HG03025 (cell line): ENCODE data around the gene SLFN12L.
"Not testable (repeated sequence)": the region's sequence is repeated elsewhere in the genome, so short reads cannot be mapped to it uniquely, and the experiment has no call there.

Experiments used
- ATAC-seq: cut with Tn5 transposase; IDR thresholded peaks from one replicate; pipeline ENCODE4 v1.9.1; 2021; ENCODE audit warnings: mild to moderate bottlenecking, moderate library complexity; ENCODE audit not compliant: unreplicated experiment, low FRiP score

The SLFN12L gene

DNA sequence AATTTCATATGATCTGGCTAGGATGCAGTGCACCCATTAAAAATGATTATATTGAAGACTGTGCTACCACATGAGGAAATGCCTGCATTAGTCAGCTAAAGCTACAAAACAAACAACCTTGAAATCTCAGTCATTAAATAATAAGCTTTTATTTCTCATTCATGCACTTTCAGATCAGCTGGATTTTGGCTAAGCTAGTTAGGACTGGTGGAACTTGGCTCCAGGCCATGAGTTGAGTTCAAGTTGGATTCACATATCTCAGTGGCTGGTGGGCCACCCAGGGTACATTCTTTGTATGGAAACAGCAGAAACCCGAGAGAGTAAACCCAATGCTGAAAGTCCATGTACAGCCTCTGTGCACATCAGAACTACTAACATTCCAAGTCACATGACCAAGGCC lies 6.4 kb upstream of the SLFN12L start:
- no peak for ATAC-seq

DNA sequence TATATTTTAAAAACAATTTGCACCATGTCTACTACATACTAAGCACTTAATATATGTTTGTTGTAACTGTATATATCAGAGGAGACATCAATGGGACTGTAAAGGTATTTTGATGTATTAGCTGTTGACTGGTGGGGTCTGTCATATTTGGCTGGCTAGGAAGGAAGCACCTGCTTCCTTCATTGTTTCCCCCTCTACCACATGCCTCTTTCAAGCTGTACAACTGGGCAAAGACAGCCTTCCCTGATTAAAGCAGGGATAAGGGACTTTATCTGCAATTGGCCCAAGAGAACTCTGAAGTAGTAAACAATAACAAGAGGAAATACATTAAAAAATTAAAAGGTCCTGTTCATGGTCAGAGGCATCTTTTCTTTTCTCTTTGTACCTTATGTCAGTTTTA lies 5.5 kb upstream of the SLFN12L start:
- ATAC-seq: no peak

DNA sequence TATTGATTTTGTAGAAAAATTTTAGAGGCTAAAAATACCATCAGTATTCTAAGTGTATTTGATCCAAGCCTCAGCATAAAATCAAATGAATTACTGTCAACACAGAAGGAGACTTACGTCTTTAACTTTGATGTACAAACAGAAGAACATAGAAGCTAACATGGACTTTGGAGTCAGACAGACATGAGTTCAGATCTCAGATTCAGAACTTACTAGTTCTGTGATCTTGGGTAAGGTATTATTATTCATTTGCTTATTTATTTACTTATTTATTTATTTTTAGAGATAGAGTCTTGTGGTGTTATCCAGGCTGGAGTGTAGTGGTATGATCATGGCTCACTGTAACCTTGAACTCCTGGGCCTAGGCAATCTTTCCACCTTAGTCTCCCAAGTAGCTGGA lies 4.0 kb upstream of the SLFN12L start:
- no peak for ATAC-seq

DNA sequence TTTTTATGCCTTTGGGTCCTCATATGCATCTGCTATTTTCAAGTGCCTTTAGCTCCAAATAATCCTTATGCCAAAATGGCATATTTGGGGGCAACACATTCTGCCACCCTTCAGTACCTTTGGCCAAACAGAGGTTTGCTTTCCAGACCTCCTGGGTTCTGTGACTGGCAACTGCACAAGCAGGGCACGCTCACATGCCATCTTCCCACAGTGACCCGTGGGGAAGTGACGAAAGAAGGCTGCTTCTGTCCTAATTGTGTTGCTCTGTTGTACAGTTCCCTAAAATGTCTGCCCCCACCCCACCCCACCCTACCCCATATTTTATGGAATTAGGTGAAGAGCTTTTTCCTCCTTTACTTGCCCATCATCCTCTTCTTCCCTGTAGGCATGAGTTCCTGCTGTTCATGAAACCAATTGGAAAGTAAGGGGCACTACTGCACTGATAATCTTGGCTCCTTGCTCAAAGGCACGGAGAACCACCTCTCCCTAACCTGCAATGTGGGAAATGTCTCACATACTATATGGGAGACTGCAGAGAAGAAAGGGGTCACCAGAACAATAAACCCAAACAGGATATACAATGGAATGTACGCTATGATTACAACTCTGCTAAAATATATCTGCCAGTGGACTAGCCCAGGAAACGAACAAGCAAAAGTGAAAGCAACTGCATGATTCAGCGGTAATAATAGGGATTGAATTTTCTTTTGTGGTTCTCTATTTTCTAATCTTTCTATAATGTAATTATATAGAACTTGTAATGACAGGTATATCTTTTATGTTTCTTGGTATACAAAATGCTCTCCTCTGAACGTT lies 3.3 kb upstream of the SLFN12L start:
- no peak for ATAC-seq

DNA sequence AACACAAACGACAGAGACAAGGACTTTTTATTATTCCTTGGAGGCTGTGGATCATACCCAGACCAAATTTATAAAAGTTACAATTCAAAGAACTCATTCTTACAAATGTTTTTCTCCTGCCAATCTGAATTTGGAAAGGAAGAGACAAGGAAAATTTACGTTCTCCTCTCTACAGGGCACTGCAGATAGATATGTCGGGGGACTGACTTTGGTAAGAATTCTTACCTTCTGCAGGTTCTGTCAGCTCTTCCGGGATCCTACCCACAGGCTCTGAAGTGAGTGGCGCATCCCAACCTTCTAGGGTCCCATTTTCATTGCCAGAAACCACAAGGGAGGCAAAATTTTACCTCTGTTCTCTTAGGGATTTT lies 2.2 kb upstream of the SLFN12L start:
- ATAC-seq: no peak

DNA sequence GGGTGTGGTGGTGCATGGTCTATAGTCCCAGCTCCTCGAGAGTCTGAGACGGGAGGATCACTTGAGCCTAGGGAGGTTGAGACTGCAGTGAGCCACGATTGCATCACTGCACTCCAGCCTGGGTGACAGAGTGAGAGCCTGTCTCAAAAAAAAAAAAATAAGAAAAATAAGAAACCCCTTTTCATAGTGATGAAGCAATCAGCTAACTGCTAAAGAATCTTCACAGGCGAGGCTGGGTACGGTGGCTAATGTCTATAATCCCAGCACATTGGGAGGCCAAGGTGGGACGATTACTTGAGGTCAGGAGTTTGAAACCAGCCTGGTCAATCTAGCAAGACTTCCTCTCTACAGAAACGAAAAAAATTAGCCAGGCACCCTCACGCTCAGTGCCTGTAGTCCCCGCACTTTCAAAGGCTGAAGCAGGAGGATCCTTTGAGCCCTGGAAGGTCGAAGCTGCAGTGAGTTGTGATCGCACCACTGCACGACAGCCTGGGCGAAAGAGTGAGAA lies 760 bp downstream of the SLFN12L start:
- no peak for ATAC-seq

DNA sequence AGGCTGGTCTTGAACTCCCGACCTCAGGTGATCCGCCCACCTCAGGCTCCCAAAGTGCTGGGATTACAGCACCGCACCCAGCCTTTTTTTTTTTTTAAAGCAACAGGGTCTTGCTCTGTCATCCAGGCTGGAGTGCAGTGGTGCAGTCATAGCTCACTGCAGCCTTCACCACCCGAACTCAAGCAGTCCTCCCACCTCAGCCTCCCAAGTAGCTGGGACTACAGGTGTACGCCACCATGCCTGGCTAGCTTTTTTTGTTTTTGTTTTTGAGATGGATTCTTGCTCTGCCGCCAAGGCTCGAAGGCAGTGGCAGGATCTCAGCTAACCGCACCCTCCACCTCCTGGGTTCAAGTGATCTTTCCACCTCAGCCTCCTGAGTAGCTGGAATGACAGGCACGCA lies 2.1 kb downstream of the SLFN12L start:
- ATAC-seq: not testable (repeated sequence)

DNA sequence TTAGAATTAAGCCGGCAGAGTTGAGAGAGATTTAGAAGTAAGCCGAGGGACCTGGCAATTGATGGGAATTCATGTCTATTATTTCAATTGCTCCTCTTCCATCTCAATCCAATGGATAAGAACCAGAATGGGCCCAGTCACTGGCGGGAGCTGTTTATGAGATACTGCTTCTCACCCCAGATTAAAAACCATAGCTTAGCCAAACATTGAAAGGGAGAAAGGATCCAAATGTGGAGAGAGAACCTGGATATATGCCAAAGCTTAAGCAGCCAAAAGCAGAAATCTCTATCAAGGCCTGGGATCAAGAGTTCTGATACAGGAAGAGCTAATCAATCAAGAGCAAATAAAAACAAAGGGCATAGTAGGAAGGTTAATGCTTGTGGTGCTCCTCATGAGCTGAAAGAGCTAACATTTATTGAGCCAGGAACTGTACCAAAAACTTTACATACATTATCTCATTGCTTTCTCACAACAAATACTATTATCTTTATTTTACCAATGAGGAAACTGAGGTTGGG lies 2.8 kb downstream of the SLFN12L start:
- ATAC-seq: no peak

DNA sequence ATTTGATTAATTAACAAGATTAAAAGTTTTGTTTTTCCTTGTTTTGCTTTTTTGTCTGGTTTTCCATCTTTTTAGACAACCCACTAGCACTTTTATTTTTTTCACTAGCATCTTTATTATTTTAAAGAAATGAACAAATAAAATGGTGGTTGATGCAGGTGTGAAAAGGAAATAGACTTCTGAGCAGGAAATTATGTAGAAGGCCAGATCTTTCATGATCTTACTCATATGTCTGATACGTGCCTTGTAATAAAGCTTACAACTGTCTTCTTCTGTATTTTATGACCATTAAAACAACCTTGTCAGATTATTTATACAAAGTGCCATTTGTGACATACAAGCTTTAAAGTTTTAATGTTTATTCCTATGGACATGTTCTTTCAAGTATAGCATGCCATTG lies 6.3 kb downstream of the SLFN12L start:
- no peak for ATAC-seq

DNA sequence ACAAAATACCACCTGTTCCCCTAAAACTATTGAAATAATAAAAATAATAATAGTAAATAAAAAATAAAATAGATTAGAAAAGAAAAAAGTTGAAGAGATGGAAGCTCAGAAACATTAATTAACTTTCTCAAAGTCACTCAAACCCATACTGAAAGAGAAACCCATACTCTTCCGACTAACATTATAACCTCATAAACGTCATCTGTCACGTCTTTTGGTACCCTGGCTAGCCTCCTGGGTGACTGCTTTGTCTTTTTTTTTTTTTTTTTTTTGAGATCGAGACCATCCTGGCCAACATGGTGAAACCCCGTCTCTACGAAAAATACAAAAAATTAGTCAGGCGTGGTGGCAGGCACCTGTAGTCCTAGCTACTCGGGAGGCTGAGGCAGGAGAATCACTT lies 7.6 kb downstream of the SLFN12L start:
- no peak for ATAC-seq

DNA sequence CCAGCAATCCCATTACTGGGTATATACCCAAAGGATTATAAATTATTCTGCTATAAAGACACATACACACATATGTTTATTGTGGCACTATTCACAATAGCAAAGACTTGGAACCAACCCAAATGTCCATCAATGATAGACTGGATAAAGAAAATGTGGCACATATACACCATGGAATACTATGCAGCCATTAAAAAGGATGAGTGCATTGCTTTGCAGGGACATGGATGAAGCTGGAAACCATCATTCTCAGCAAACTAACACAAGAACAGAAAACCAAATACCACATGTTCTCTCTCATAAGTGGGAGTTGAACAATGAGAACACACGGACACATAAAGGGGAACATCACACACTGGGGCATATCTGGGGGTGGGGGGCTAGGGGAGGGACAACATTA lies 8.2 kb downstream of the SLFN12L start:
- not testable (repeated sequence) for ATAC-seq

DNA sequence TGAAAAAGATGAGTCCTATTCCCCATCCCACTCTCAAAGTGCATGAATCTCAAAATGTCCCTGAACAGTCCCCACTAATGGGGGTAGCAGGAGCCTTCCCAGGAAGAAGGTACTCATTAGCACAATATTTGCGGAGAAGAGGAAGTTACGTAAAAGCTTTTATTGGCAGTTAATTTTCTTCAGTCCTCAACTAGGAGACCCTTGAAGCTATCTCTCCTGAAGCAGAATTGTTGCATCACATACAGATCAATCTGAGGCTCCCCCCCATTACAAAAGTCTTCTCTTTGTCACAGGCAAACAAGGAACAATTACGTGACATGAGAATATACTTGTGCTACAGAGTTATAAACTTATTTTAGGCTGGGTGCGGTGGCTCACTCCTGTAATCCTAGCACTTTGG lies 14.2 kb downstream of the SLFN12L start:
- no peak for ATAC-seq

DNA sequence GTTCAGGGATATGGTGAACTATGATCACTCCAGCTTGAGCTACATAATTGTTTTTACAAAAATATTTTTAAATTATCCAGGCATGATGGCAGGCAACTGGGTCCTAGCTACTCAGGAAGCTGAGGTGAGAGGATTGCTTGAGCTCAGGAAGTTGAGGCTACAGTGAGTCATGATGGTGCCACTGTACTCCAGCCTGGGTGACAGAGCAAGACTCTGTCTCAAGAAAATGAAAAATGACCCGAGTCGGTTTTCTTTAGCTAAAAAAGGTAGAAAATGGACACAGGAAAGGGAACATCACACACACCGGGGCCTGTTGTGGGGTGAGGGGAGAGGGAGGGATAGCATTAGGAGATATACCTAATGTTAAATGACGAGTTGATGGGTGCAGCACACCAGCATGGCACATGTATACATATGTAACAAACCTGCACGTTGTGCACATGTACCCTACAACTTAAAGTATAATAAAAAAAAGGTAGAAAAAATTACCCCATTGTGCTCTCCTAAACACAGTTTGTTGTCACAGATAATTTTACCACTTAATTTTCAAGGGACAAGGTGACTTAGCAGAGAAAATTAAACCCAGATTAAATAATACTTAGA lies 15.7 kb downstream of the SLFN12L start:
- not testable (repeated sequence) for ATAC-seq

DNA sequence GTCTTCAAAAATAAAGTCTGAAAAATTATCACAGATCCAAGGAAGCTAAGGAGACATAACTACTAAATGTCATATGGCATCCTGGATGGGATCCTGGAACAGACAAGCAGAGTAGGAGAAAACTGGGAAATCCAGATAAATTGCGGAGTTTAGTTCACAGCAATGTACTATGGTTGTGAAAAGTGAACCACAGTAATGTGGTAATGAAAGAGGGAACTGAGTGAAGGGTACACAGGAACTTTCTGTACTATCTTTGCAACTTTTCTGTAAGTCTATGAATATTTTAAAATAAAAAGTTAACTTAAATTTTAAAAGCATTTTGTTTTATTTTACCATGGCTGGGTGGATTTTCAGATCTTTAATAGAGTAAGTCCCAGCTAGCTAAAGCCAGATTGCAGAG lies 16.3 kb downstream of the SLFN12L start:
- no peak for ATAC-seq

DNA sequence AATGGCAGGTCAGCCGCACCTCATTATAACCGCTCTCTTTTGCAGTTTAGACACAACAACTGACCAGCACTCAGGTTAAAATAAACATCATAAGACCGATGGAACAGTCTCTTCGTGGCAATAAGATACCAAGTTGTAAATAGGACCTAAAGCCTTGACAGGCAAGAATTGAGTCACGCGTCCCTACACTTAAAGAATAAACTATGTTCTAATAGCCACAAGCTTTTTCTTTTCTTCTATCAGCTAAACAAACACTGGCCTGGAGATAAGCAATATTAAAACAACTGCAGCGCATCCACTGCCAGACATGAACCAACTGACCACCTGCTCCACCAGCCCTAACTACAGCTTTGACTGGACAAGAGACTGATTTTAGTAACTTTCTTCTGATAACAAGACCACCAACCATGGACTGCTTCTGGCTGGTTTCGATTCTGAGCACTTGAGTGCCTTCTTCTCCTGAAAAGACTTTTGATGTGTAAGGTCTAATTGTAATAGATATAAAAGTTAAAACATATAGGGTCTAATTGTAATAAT lies 17.5 kb downstream of the SLFN12L start:
- ATAC-seq: no peak

DNA sequence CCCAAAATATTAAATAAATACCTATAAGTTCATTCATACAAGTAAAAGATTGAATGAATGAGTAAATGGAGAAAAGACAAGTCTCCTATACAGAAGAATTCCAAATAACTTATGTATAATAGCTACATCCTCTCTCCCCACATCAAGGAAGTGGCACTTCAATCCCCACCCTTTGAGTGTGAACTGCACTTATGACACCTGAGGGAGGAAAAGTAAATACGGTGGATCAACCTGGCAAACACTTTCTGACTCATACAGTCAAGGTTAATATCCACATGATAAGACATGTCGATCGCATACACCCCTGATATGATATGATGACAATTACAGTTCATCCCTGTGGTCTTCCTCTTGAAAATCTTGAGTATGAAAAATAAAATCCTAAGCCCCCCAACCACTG lies 18.0 kb downstream of the SLFN12L start:
- no peak for ATAC-seq

DNA sequence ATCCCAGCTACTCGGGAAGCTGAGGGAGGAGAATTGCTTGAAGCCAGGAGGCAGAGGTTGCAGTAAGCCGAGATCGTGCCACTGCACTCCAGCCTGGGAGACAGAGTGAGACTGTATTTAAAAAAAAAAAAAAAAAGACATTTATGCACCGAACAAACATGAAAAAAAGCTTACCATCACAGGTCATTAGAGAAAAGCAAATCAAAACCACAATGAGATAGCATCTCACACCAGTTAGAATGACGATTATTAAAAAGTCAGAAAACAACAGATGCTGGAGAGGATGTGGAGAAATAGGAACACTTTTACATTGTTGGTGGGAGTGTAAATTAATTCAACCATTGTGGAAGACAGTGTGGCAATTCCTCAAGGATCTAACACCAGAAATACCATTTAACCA lies 19.0 kb downstream of the SLFN12L start:
- ATAC-seq: not testable (repeated sequence)

DNA sequence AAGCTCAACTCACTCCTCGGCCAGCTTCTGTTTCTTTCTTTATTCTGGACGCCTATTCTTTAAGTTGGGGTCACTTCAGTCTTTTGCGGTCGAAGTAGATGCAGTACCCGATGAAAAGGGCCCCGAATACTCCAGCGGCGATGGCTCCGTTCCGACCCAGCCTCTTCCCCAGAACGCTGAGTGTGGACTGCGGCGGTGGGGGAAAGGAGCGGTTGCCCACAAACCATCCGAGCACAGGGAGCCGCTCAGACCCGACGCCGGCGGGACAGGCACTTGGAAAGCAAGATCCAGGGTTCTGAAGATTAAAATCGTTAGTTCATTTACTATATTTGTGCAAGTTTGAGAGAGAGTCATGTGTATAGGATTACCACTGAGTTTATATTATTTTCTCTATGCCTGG lies 22.5 kb downstream of the SLFN12L start:
- no peak for ATAC-seq

DNA sequence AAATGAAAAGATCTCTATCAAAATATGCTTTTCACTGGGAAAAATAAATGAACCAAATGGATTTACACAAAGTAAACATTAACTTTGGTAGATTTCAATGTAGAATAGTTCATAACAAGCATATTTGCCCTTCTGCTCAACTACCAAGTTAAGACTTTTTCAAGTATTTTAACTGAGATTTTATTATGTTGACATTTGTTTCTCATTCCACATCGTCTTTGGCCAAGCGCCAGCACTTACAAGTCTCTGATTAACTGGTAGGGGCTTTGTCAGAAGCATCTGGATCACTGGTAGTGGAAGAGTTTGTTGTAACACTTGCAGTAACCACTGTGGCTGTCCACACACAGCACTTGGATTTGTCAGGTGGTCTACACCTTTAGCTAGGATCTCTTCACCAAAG lies 22.9 kb downstream of the SLFN12L start:
- no peak for ATAC-seq

DNA sequence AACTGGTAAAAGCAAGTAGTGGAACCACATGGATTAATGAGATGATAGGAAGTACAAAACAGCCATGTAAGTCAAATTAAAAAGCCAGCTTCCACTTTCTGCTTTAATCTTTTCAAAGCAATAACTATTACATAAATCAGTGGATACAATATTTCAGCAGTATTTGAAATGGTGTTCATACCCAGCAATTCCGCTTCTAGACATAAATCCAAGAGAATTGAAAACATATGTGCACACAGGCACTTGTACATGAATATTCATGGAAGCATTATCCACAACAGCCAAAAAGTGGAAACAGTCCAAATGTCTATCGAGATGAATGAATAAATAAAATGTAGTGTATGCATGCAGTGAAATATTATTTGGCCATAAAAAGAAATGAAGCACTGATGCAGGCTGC lies 27.4 kb downstream of the SLFN12L start:
- ATAC-seq: no peak

DNA sequence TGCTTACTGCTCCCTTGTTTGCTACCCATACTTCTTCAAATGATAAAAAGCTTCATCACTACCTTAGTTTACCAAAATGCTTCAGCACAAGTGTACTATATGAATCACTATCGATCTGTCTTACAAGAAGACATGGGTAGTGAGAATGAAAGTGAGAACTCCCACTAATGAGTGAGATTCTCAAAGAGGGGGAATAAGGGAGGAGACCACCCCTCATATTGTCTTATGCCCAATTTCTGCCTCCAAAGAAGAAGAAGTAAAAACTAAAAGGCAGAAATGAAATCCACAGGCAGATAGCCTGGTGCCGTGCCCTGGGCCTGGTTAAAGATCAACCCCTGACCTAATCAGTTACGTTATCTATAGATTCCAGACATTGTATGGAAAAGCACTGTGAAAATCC lies 29.8 kb downstream of the SLFN12L start:
- ATAC-seq: not testable (repeated sequence)

DNA sequence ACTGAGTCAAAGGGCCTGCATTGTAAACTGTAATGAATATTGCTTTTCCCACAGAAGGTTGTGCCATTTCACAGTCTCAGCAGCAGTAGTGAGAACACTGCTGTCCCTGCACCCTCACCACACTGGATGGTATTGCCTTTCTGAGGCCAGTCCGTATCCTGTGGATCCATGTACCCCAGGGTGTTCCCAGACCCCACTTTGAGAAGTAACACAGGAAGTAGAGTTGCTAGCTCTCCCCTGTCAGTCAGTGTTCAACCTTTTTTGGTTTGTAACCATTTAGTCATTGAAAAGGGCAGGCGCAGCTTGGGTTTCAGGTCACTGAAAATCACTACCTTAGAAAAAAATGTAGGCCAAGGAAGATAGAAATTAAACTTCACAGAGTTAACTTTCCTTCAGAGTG lies 37.9 kb downstream of the SLFN12L start:
- no peak for ATAC-seq
